H1 (cell line): ENCODE results near the gene CD4. TPM values are rescaled to one million over a fixed set of nuclear protein-coding genes. Genes with fewer than 3 reads are reported as not detected.

ENCODE experiments used
- ASH2L ChIP-seq: fragments of 200-600, 300-600 bp; sonication (generic); IDR thresholded peaks from one replicate; pipeline ENCODE4 v1.7.1; 2017; ENCODE audit warnings: low read length
- CHD1 ChIP-seq: IDR thresholded peaks from 2 replicates; pipeline ENCODE4 v1.6.1; 2012; ENCODE audit warnings: low read depth, low read length, improper control_type of control experiment
- POU5F1 ChIP-seq: IDR thresholded peaks from 2 replicates; pipeline ENCODE4 v1.6.1; 2011; ENCODE audit warnings: low read depth, mild to moderate bottlenecking, low read length, moderate library complexity
- RAD21 ChIP-seq, 2 experiments: IDR thresholded peaks in 1 of 2; conservative IDR thresholded peaks in 1 of 2; 2 replicates each; pipeline ENCODE4 v1.6.1; 2011; ENCODE audit warnings: low read depth in 2 of 2, low read length in 2 of 2, improper control_type of control experiment in 1 of 2, inconsistent platforms in 1 of 2, mild to moderate bottlenecking in 1 of 2, moderate library complexity in 1 of 2
- SP1 ChIP-seq: IDR thresholded peaks from 2 replicates; pipeline ENCODE4 v1.6.1; 2011; ENCODE audit warnings: low read depth, low read length
- polyA plus RNA-seq, 7 experiments: library from polyadenylated mRNA; depleted of rRNA in 3 of 7; stranded (reverse) in 5 of 7; unstranded in 2 of 7; fragments of >200 nt in 5 of 7; fragments of 200-250 nt in 2 of 7; gene quantifications; 1 replicate in 5 of 7; 2 replicates in 1 of 7; 4 replicates in 1 of 7; pipeline versions ENCODE4 v1.2.1 to v1.2.3, GENCODE V29; 2011 to 2013; ENCODE audit warnings: missing spikeins in 2 of 7, mixed read lengths in 2 of 7
- total RNA-seq: library from RNA; stranded (reverse); fragmentation: NEBNext Ultra II Directional; extraction: Animal tissue kit (Norgen Biotek cat#: 25700); gene quantifications from 2 replicates; pipeline ENCODE4 v1.2.1, GENCODE V29; 2021
- TF ChIP-seq, protein P1 (sequence below): fragments of 300-600 bp; sonication (generic); IDR thresholded peaks from 2 replicates; pipeline ENCODE4 v1.7.1; 2012; ENCODE audit warnings: low read length, moderate library complexity, mild to moderate bottlenecking, inconsistent platforms; ENCODE audit not compliant: insufficient replicate concordance

The CD4 gene
- total and polyA plus RNA-seq, 2 of the 8 experiments (the other 6 are each of a cell fraction or from before 2014, with no cell fraction given): 3.4 to 5.1 TPM

DNA sequence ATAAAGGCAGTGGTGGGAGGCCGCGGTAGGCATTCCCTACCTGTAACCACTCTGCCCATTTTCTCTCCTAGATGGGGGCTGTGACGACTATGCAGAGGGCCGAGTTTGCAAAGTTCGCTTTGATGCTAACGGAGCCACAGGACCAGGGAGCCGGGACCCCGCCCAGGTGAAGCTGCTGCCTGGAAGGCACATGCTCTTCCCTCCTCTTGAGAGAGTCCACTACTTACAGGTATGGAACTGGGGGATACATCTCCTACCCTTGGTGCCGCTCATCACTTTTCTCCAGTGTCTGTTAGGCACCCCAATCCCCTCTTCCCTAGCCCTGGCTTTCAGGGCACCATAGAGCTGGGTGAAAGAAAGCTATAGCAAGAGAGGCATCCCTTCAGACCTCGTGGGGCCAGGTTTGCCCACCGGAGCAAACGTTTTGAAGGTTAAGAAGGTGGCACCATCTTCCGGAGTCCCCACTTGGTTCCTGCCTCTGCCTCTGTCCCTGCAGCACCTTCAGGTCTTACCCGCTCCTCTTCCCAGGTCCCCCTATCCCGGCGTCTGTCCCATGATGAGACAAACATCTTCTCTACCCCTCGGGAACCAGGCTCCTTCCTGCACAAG, 36.9 kb downstream of the CD4 start (continued):
- TF ChIP-seq CHD1: no peak
- TF ChIP-seq POU5F1: no peak
- no peak for TF ChIP-seq RAD21 (IDR thresholded peaks at IDR 0.05 in 1 of 2, conservative IDR thresholded peaks at IDR 0.05 in 1 of 2; ENCODE audit: low read depth in 2 of 2, low read length in 2 of 2)
- TF ChIP-seq, protein P1, sequence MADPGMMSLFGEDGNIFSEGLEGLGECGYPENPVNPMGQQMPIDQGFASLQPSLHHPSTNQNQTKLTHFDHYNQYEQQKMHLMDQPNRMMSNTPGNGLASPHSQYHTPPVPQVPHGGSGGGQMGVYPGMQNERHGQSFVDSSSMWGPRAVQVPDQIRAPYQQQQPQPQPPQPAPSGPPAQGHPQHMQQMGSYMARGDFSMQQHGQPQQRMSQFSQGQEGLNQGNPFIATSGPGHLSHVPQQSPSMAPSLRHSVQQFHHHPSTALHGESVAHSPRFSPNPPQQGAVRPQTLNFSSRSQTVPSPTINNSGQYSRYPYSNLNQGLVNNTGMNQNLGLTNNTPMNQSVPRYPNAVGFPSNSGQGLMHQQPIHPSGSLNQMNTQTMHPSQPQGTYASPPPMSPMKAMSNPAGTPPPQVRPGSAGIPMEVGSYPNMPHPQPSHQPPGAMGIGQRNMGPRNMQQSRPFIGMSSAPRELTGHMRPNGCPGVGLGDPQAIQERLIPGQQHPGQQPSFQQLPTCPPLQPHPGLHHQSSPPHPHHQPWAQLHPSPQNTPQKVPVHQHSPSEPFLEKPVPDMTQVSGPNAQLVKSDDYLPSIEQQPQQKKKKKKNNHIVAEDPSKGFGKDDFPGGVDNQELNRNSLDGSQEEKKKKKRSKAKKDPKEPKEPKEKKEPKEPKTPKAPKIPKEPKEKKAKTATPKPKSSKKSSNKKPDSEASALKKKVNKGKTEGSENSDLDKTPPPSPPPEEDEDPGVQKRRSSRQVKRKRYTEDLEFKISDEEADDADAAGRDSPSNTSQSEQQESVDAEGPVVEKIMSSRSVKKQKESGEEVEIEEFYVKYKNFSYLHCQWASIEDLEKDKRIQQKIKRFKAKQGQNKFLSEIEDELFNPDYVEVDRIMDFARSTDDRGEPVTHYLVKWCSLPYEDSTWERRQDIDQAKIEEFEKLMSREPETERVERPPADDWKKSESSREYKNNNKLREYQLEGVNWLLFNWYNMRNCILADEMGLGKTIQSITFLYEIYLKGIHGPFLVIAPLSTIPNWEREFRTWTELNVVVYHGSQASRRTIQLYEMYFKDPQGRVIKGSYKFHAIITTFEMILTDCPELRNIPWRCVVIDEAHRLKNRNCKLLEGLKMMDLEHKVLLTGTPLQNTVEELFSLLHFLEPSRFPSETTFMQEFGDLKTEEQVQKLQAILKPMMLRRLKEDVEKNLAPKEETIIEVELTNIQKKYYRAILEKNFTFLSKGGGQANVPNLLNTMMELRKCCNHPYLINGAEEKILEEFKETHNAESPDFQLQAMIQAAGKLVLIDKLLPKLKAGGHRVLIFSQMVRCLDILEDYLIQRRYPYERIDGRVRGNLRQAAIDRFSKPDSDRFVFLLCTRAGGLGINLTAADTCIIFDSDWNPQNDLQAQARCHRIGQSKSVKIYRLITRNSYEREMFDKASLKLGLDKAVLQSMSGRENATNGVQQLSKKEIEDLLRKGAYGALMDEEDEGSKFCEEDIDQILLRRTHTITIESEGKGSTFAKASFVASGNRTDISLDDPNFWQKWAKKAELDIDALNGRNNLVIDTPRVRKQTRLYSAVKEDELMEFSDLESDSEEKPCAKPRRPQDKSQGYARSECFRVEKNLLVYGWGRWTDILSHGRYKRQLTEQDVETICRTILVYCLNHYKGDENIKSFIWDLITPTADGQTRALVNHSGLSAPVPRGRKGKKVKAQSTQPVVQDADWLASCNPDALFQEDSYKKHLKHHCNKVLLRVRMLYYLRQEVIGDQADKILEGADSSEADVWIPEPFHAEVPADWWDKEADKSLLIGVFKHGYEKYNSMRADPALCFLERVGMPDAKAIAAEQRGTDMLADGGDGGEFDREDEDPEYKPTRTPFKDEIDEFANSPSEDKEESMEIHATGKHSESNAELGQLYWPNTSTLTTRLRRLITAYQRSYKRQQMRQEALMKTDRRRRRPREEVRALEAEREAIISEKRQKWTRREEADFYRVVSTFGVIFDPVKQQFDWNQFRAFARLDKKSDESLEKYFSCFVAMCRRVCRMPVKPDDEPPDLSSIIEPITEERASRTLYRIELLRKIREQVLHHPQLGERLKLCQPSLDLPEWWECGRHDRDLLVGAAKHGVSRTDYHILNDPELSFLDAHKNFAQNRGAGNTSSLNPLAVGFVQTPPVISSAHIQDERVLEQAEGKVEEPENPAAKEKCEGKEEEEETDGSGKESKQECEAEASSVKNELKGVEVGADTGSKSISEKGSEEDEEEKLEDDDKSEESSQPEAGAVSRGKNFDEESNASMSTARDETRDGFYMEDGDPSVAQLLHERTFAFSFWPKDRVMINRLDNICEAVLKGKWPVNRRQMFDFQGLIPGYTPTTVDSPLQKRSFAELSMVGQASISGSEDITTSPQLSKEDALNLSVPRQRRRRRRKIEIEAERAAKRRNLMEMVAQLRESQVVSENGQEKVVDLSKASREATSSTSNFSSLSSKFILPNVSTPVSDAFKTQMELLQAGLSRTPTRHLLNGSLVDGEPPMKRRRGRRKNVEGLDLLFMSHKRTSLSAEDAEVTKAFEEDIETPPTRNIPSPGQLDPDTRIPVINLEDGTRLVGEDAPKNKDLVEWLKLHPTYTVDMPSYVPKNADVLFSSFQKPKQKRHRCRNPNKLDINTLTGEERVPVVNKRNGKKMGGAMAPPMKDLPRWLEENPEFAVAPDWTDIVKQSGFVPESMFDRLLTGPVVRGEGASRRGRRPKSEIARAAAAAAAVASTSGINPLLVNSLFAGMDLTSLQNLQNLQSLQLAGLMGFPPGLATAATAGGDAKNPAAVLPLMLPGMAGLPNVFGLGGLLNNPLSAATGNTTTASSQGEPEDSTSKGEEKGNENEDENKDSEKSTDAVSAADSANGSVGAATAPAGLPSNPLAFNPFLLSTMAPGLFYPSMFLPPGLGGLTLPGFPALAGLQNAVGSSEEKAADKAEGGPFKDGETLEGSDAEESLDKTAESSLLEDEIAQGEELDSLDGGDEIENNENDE: no peak
- no peak for TF ChIP-seq ASH2L
- no peak for TF ChIP-seq SP1
- TF ChIP-seq, all 59 proteins: peak for 0
